ENCODE results near the gene TRPV5.

Gene TRPV5

DNA sequence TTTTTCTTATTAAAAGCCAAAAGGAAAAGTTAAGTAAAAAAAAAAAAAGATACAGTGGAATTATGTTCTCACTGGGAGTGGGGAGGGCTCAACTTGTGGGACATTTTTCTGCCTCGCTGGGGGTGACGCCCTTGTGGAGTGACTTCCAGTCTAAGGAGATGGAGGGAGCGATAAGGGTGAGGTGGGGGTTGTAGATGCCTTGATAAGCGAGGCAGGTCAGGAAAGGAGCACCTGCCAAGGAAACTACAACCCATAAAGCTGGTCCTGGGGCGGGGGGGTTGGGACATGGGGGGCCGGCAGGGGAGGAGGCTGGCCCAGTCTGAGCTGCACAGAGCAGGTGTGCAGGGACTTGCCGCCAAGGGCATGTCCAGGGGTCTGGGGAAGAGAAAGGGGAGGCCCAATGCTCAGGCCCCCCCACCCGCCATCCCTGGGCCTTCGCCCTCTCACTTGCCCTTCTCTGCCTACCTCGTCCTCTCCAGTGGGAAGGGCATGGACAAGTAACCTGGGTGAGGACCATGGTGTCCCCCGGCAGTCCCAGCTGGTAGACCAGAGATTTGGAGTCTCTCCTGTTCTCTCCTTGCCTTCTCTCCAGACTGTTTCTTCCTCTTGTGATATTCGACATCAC lies 2.5 kb upstream of the TRPV5 start:
- H3K36me3 ChIP-seq (ENCODE audit: control insufficient read depth, insufficient read depth, low read length), result no peaks in the 10 kb centered on the region
- no peak overlapping the region for H3K4me3 ChIP-seq (ENCODE audit: low read length)
- peaks cover 5% of the 10 kb centered on the region for H3K27me3 ChIP-seq (ENCODE audit: control insufficient read depth, insufficient read depth, low read length)
- H3K9me3 ChIP-seq (ENCODE audit: control insufficient read depth, low read length), result no peaks in the 10 kb centered on the region
- no peak overlapping the region for H3K9ac ChIP-seq (ENCODE audit: low read length)
- no peaks in the 10 kb centered on the region for H3K4me1 ChIP-seq (ENCODE audit: control insufficient read depth, insufficient read depth, low read length)

DNA sequence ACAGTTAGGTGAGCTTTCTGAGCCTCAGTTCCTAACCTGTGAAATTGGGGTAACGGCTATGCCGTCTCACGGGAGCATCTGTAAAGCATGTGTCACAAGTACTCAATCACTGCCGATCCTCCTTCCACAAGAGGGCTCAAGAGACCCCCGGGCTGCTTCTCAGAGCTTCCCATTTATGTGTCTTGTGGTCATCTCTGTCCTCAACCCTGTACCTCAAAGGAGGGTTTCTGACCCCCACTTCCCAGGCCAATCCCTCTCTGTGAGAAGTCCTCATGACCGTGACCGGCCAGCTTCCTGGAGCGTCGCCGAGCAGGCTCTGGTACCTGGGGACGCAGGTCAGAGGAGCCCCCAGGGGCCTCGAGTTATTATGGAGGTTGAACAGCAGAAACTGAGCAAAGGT lies 510 bp upstream of the TRPV5 start:
- no peaks in the 10 kb centered on the region for H3K9me3 ChIP-seq (ENCODE audit: control insufficient read depth, low read length)
- H3K27me3 ChIP-seq (ENCODE audit: control insufficient read depth, insufficient read depth, low read length), result no peaks in the 10 kb centered on the region
- no peaks in the 10 kb centered on the region for H3K4me1 ChIP-seq (ENCODE audit: control insufficient read depth, insufficient read depth, low read length)
- no peak overlapping the region for H3K9ac ChIP-seq (ENCODE audit: low read length)
- no peaks in the 10 kb centered on the region for H3K36me3 ChIP-seq (ENCODE audit: control insufficient read depth, insufficient read depth, low read length)
- H3K4me3 ChIP-seq (ENCODE audit: low read length), result no peak overlapping the region

DNA sequence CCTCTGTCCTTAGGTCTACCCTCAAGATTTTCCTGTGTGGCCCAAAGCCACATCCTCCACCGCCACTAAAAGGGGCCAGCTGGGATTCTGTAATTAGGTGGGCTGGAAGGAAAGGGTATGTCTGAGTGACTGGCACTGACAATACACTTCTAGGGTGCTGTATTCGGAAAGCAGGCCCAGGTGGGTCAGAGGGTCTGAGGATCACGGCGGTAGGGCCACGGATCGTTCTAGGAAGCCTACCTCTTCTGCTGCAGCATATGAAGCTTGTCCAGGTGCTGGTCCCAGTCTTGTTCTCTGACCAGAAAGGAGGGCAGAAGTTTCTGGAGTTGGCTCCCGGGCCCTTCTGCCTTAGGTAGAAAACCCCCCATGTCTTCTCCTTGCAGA lies 462 bp downstream of the TRPV5 start:
- Histone ChIP-seq H3K27me3 (ENCODE audit: control insufficient read depth, insufficient read depth, low read length) (no peaks in the 10 kb centered on the region), H3K36me3 (ENCODE audit: control insufficient read depth, insufficient read depth, low read length) (no peaks in the 10 kb centered on the region), H3K9ac (ENCODE audit: low read length) (no peak overlapping the region), H3K4me1 (ENCODE audit: control insufficient read depth, insufficient read depth, low read length) (no peaks in the 10 kb centered on the region), H3K9me3 (ENCODE audit: control insufficient read depth, low read length) (no peaks in the 10 kb centered on the region), H3K4me3 (ENCODE audit: low read length) (no peak overlapping the region)

GRCh38 chr7:142932386-142933091 lies 1.0 kb downstream of the TRPV5 start:
- H3K4me3 ChIP-seq (ENCODE audit: low read length), result no peak overlapping the region
- no peaks in the 10 kb centered on the region for H3K9me3 ChIP-seq (ENCODE audit: control insufficient read depth, low read length)
- H3K36me3 ChIP-seq (ENCODE audit: control insufficient read depth, insufficient read depth, low read length), result no peaks in the 10 kb centered on the region
- no peaks in the 10 kb centered on the region for H3K27me3 ChIP-seq (ENCODE audit: control insufficient read depth, insufficient read depth, low read length)
- H3K4me1 ChIP-seq (ENCODE audit: control insufficient read depth, insufficient read depth, low read length), result no peaks in the 10 kb centered on the region
- no peak overlapping the region for H3K9ac ChIP-seq (ENCODE audit: low read length)

GRCh38 chr7:142930126-142930730 lies 3.3 kb downstream of the TRPV5 start:
- H3K27me3 ChIP-seq (ENCODE audit: control insufficient read depth, insufficient read depth, low read length), result no peaks in the 10 kb centered on the region
- H3K9ac ChIP-seq (ENCODE audit: low read length), result no peak overlapping the region

DNA sequence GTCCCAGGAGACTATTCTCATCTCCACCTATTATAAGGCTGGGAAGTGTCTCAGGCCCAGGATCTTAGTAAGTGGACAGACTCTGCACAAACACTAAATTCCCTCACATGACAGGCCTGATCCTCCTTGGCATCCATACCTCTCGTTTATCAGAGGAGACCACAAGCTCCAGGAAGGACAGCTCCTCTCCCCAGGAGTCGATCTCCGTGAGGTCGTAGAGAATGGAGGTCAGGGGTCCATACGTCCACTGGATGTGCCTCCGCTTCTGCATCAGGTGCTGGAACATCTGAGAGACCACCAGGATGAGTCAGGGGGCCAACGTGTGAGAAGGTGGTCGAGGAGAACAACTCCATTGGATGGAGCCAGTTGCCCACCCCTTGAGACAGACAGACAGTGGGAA lies 5.6 kb downstream of the TRPV5 start:
- Histone ChIP-seq H3K9me3 (ENCODE audit: control insufficient read depth, low read length) (no peaks in the 10 kb centered on the region), H3K4me1 (ENCODE audit: control insufficient read depth, insufficient read depth, low read length) (peaks cover 8% of the 10 kb centered on the region), H3K27me3 (ENCODE audit: control insufficient read depth, insufficient read depth, low read length) (no peaks in the 10 kb centered on the region), H3K9ac (ENCODE audit: low read length) (no peak overlapping the region), H3K36me3 (ENCODE audit: control insufficient read depth, insufficient read depth, low read length) (no peaks in the 10 kb centered on the region), H3K4me3 (ENCODE audit: low read length) (no peak overlapping the region)

More at GRCh38 chr7:142930126-142930730, 3.3 kb downstream of the TRPV5 start:
- Histone ChIP-seq H3K4me3 (ENCODE audit: low read length) (no peak overlapping the region), H3K9me3 (ENCODE audit: control insufficient read depth, low read length) (no peaks in the 10 kb centered on the region), H3K4me1 (ENCODE audit: control insufficient read depth, insufficient read depth, low read length) (no peaks in the 10 kb centered on the region), H3K36me3 (ENCODE audit: control insufficient read depth, insufficient read depth, low read length) (no peaks in the 10 kb centered on the region)

GRCh38 chr7:142927085-142927745 lies 6.3 kb downstream of the TRPV5 start:
- H3K9ac ChIP-seq (ENCODE audit: low read length), result no peak overlapping the region
- no peaks in the 10 kb centered on the region for H3K36me3 ChIP-seq (ENCODE audit: control insufficient read depth, insufficient read depth, low read length)
- H3K9me3 ChIP-seq (ENCODE audit: control insufficient read depth, low read length), result no peaks in the 10 kb centered on the region
- H3K4me3 ChIP-seq (ENCODE audit: low read length), result no peak overlapping the region
- no peaks in the 10 kb centered on the region for H3K27me3 ChIP-seq (ENCODE audit: control insufficient read depth, insufficient read depth, low read length)
- H3K4me1 ChIP-seq (ENCODE audit: control insufficient read depth, insufficient read depth, low read length), result peaks cover 8% of the 10 kb centered on the region

GRCh38 chr7:142925413-142925812 lies 8.1 kb downstream of the TRPV5 start:
- H3K36me3 ChIP-seq (ENCODE audit: control insufficient read depth, insufficient read depth, low read length), result no peaks in the 10 kb centered on the region
- H3K4me1 ChIP-seq (ENCODE audit: control insufficient read depth, insufficient read depth, low read length), result peaks cover 8% of the 10 kb centered on the region
- H3K9ac ChIP-seq (ENCODE audit: low read length), result no peak overlapping the region
- no peak overlapping the region for H3K4me3 ChIP-seq (ENCODE audit: low read length)
- no peaks in the 10 kb centered on the region for H3K9me3 ChIP-seq (ENCODE audit: control insufficient read depth, low read length)
- no peaks in the 10 kb centered on the region for H3K27me3 ChIP-seq (ENCODE audit: control insufficient read depth, insufficient read depth, low read length)

GRCh38 chr7:142923391-142923790 lies 10.2 kb downstream of the TRPV5 start:
- Histone ChIP-seq H3K36me3 (ENCODE audit: control insufficient read depth, insufficient read depth, low read length) (no peaks in the 10 kb centered on the region), H3K4me1 (ENCODE audit: control insufficient read depth, insufficient read depth, low read length) (peaks cover 8% of the 10 kb centered on the region), H3K4me3 (ENCODE audit: low read length) (no peak overlapping the region), H3K9me3 (ENCODE audit: control insufficient read depth, low read length) (no peaks in the 10 kb centered on the region), H3K9ac (ENCODE audit: low read length) (no peak overlapping the region), H3K27me3 (ENCODE audit: control insufficient read depth, insufficient read depth, low read length) (no peaks in the 10 kb centered on the region)

DNA sequence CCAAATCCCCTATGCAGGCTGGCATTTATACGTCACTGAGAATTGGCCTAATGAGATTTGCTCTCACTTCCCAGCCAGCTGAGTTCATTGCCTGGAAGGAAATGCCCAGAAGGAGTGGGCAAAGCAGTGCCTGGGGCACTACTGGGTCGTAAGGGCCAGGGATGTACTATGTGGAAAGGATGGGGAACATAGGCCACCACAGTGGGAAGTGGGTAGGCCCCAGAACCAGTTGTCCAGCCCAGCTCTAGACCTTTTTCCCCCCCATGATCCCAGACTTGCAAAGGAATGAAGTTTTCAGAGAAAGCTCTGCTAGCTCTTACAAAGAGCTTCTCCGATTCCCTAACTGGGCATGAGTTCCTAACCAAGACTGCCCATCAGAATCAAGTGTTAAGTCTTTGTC lies 13.9 kb downstream of the TRPV5 start:
- Histone ChIP-seq H3K27me3 (ENCODE audit: control insufficient read depth, insufficient read depth, low read length) (no peaks in the 10 kb centered on the region), H3K36me3 (ENCODE audit: control insufficient read depth, insufficient read depth, low read length) (no peaks in the 10 kb centered on the region), H3K9me3 (ENCODE audit: control insufficient read depth, low read length) (no peaks in the 10 kb centered on the region), H3K4me3 (ENCODE audit: low read length) (no peak overlapping the region), H3K4me1 (ENCODE audit: control insufficient read depth, insufficient read depth, low read length) (peaks cover 9% of the 10 kb centered on the region), H3K9ac (ENCODE audit: low read length) (no peak overlapping the region)

GRCh38 chr7:142918901-142919300 lies 14.6 kb downstream of the TRPV5 start:
- no peaks in the 10 kb centered on the region for H3K9me3 ChIP-seq (ENCODE audit: control insufficient read depth, low read length)
- no peaks in the 10 kb centered on the region for H3K27me3 ChIP-seq (ENCODE audit: control insufficient read depth, insufficient read depth, low read length)
- no peak overlapping the region for H3K9ac ChIP-seq (ENCODE audit: low read length)
- H3K36me3 ChIP-seq (ENCODE audit: control insufficient read depth, insufficient read depth, low read length), result no peaks in the 10 kb centered on the region
- no peak overlapping the region for H3K4me3 ChIP-seq (ENCODE audit: low read length)
- peaks cover 16% of the 10 kb centered on the region for H3K4me1 ChIP-seq (ENCODE audit: control insufficient read depth, insufficient read depth, low read length)

DNA sequence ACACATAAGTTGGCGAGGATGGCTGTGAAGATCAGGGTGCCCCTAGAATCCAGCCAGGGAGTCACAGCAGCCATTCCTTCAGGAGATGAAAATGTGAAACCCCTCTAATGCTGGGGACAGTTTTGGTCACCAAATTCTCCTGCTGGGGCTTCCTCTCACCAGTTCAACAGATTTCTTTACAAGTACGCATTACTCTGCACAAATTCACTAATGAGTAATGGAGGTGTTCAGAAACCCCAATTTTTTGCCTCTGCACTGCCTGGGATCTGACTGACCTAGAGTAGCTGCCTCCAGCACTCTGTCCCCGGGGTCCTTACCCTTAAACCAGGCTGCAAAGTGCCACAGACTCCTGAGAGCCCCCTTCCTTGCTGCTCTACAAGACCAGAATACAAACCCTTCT lies 16.1 kb downstream of the TRPV5 start:
- H3K9me3 ChIP-seq (ENCODE audit: control insufficient read depth, low read length), result no peaks in the 10 kb centered on the region
- peaks cover 21% of the 10 kb centered on the region for H3K4me1 ChIP-seq (ENCODE audit: control insufficient read depth, insufficient read depth, low read length)
- no peaks in the 10 kb centered on the region for H3K36me3 ChIP-seq (ENCODE audit: control insufficient read depth, insufficient read depth, low read length)
- H3K9ac ChIP-seq (ENCODE audit: low read length), result no peak overlapping the region
- H3K4me3 ChIP-seq (ENCODE audit: low read length), result no peak overlapping the region
- no peaks in the 10 kb centered on the region for H3K27me3 ChIP-seq (ENCODE audit: control insufficient read depth, insufficient read depth, low read length)

All from mucosa of stomach (tissue), 1 donor.